ENCODE measurements around the gene NLRC5.

The NLRC5 gene

DNA sequence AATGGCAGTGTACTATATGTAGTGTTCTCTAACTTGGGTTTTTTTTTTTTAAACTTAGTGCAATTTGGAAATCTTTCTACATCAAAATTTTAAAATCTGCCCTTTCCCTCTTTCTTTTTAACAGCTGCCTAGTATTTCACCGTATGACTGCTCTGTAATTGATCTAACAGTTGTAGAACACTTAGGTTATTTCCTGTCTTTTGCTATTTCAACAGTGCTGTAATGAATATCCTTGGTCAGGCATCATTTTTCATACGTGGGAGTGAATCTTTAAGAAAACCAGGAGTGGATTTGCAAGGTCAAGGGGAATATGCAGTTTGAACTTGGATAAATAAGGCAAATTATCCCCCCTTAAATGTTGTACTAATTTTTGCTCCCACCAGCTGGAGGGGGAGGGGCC lies 3.8 kb downstream of the NLRC5 start:
- Histone ChIP-seq H3K79me2 (ENCODE audit: low read length) (no peaks in the 10 kb centered on the region), H3K9me2 (replicated peaks; ENCODE audit: insufficient read depth, low read length) (no peaks in the 10 kb centered on the region), H3K27ac (ENCODE audit: low read length) (no peak overlapping the region), H3K4me2 (ENCODE audit: low read depth, low read length) (no peak overlapping the region), H4K20me1 (ENCODE audit: insufficient read depth, low read length) (no peaks in the 10 kb centered on the region), H3K4me3 (ENCODE audit: low read length) (no peak overlapping the region), H3K4me1 (ENCODE audit: low read length) (0 out of 2 replicates have a peak, but pooled peaks cover 6% of the 10 kb centered on the region), H3K9ac (ENCODE audit: low read length) (no peak overlapping the region), H3K36me3 (replicated peaks; ENCODE audit: insufficient read depth, low read length) (no peaks in the 10 kb centered on the region), H3K9me3 (replicated peaks; ENCODE audit: insufficient read depth, low read length) (no peaks in the 10 kb centered on the region), H3K27me3 (replicated peaks; ENCODE audit: insufficient read depth, low read length) (peaks cover 7% of the 10 kb centered on the region), H2AFZ (ENCODE audit: low read length) (no peak overlapping the region), H3F3A (ENCODE audit: insufficient read depth, low read length) (no peaks in the 10 kb centered on the region)
- no peak for DNase-seq
- TF ChIP-seq, protein P1, sequence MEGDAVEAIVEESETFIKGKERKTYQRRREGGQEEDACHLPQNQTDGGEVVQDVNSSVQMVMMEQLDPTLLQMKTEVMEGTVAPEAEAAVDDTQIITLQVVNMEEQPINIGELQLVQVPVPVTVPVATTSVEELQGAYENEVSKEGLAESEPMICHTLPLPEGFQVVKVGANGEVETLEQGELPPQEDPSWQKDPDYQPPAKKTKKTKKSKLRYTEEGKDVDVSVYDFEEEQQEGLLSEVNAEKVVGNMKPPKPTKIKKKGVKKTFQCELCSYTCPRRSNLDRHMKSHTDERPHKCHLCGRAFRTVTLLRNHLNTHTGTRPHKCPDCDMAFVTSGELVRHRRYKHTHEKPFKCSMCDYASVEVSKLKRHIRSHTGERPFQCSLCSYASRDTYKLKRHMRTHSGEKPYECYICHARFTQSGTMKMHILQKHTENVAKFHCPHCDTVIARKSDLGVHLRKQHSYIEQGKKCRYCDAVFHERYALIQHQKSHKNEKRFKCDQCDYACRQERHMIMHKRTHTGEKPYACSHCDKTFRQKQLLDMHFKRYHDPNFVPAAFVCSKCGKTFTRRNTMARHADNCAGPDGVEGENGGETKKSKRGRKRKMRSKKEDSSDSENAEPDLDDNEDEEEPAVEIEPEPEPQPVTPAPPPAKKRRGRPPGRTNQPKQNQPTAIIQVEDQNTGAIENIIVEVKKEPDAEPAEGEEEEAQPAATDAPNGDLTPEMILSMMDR (IDR thresholded peaks at IDR 0.05; ENCODE audit: low read length): no peak
- no peak for TF ChIP-seq EZH2phosphoT487 (IDR thresholded peaks at IDR 0.05; ENCODE audit: low read length)
- TF ChIP-seq EZH2 (optimal IDR thresholded peaks at IDR 0.05; ENCODE audit: low read depth, low read length): no peak

DNA sequence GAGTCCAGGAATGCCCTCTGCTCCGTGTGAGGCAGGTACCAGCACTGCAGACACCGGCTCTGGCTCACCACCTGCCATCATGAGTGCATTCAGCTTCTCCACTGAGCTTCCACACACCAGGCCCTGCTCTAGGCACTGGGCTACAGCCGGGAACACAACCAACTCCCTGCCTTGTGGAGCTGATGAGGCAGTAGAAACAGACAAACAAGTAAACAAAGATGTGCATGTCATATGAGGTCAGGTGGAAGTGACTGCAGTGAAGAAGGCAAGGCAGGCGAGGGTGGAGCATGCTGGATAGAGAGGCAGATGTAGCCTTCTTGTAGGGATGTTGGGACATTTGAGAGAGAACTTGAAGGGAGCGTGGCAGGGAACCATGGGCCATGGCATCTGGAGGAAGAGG lies 5.0 kb downstream of the NLRC5 start:
- Histone ChIP-seq H3F3A (ENCODE audit: insufficient read depth, low read length) (no peaks in the 10 kb centered on the region), H3K4me1 (ENCODE audit: low read length) (no peaks in the 10 kb centered on the region), H4K20me1 (ENCODE audit: insufficient read depth, low read length) (no peaks in the 10 kb centered on the region), H3K79me2 (ENCODE audit: low read length) (no peaks in the 10 kb centered on the region), H3K9ac (ENCODE audit: low read length) (no peak overlapping the region), H3K9me2 (replicated peaks; ENCODE audit: insufficient read depth, low read length) (no peaks in the 10 kb centered on the region), H3K4me3 (ENCODE audit: low read length) (no peak overlapping the region), H3K27ac (ENCODE audit: low read length) (no peak overlapping the region), H3K27me3 (replicated peaks; ENCODE audit: insufficient read depth, low read length) (no peaks in the 10 kb centered on the region), H3K9me3 (replicated peaks; ENCODE audit: insufficient read depth, low read length) (no peaks in the 10 kb centered on the region), H2AFZ (ENCODE audit: low read length) (no peak overlapping the region), H3K4me2 (ENCODE audit: low read depth, low read length) (no peak overlapping the region), H3K36me3 (replicated peaks; ENCODE audit: insufficient read depth, low read length) (no peaks in the 10 kb centered on the region)
- DNase-seq: no peak
- TF ChIP-seq, protein P1 (IDR thresholded peaks at IDR 0.05; ENCODE audit: low read length): no peak
- TF ChIP-seq EZH2 (optimal IDR thresholded peaks at IDR 0.05; ENCODE audit: low read depth, low read length): no peak
- TF ChIP-seq EZH2phosphoT487 (IDR thresholded peaks at IDR 0.05; ENCODE audit: low read length): no peak

DNA sequence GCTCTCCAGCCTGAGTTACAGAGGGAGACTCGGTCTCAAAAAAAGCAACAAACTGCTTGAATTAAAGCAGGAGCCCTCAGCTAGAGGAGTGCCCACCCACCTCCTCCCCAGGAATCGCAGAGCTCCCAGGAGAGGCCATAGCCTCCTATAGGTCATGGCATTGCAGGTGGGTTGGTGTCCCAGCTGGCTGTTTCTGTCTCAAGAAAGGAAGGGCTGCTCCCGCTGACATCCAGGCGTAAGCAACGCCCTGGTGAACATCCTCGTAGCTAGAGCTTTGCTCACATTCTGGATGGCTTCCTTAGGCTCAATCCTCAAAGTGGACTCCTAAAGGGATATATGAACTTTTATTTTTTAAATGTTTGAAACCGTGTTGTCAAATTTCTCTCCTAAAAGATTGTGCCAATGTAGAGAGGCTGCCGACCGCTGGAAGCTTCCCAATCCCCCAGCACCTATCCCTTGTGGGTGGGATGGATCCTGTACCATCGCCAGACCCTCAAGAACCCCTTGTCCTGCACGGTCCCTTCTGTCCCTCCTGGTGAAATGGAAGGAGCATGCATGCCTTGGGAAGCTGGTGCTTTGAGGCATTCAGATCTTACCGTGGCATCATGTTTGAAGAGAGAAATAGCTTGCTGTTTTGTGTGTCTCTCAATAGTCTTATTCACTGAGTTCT lies 5.9 kb downstream of the NLRC5 start:
- Histone ChIP-seq H2AFZ (ENCODE audit: low read length) (no peak overlapping the region), H3K4me1 (ENCODE audit: low read length) (no peaks in the 10 kb centered on the region), H3K27ac (ENCODE audit: low read length) (no peak overlapping the region), H3K4me2 (ENCODE audit: low read depth, low read length) (no peak overlapping the region), H3K9me2 (replicated peaks; ENCODE audit: insufficient read depth, low read length) (no peaks in the 10 kb centered on the region), H3F3A (ENCODE audit: insufficient read depth, low read length) (no peaks in the 10 kb centered on the region), H3K9me3 (replicated peaks; ENCODE audit: insufficient read depth, low read length) (no peaks in the 10 kb centered on the region), H3K4me3 (ENCODE audit: low read length) (no peak overlapping the region), H3K27me3 (replicated peaks; ENCODE audit: insufficient read depth, low read length) (no peaks in the 10 kb centered on the region), H3K9ac (ENCODE audit: low read length) (no peak overlapping the region), H3K79me2 (ENCODE audit: low read length) (no peaks in the 10 kb centered on the region), H4K20me1 (ENCODE audit: insufficient read depth, low read length) (no peaks in the 10 kb centered on the region), H3K36me3 (replicated peaks; ENCODE audit: insufficient read depth, low read length) (no peaks in the 10 kb centered on the region)
- TF ChIP-seq EZH2 (optimal IDR thresholded peaks at IDR 0.05; ENCODE audit: low read depth, low read length): no peak
- TF ChIP-seq, protein P1 (IDR thresholded peaks at IDR 0.05; ENCODE audit: low read length): no peak
- TF ChIP-seq EZH2phosphoT487 (IDR thresholded peaks at IDR 0.05; ENCODE audit: low read length): no peak
- DNase-seq: no peak
